ENCODE measurements around the gene SGPP1.
"Not testable (repeated sequence)": the region's sequence is repeated elsewhere in the genome, so short reads cannot be mapped to it uniquely, and the experiment has no call there.

The SGPP1 gene, protein sequence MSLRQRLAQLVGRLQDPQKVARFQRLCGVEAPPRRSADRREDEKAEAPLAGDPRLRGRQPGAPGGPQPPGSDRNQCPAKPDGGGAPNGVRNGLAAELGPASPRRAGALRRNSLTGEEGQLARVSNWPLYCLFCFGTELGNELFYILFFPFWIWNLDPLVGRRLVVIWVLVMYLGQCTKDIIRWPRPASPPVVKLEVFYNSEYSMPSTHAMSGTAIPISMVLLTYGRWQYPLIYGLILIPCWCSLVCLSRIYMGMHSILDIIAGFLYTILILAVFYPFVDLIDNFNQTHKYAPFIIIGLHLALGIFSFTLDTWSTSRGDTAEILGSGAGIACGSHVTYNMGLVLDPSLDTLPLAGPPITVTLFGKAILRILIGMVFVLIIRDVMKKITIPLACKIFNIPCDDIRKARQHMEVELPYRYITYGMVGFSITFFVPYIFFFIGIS

DNA sequence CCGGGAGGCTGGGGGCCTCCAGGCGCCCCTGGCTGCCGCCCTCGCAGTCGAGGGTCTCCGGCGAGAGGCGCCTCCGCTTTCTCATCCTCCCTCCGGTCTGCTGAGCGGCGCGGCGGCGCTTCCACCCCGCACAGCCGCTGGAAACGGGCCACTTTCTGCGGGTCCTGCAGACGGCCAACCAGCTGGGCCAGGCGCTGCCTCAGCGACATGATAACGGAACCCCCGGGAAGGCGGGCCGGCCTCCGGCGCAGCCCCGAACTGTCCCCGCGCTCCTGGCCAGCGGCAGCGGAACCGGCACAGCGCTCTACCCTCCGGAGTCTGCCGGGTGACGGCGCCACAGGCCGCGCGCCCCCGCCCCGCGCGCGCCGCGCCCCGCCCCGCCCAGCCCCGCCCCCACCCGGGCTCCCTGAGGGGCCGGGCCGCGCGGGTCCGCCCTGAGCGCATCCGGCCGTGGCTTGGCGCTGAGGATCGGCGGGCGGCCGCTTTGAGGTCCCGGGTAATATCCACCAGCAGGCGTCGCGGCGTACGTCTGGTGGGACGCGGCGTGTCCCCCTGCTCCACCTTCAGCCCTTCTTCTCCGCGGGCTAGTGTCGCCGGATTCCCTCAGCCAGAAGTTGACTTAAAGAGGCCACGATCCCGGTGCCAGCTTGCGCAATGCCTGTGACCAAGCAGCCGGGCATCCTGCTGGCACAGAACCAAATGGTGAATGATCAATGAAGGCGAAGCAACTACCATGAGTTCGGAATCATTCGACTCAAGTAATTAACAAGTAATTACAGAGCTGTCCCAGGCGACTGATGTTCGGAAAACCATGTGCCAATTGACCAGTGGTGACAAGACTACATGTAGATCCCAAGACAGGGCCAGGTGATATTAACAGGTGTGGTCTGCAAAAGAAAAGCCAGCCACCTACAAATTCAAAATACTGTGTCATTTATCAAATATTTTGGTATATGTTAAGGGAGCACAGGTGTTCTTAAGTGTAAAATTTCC lies at the start of gene SGPP1:
SGPP1 (minus strand) TSS at position 330 of the 993 bp plus-strand sequence; CDS start at position 209, 121 bp downstream.
- DNase-seq, result peak; percentile 61

DNA sequence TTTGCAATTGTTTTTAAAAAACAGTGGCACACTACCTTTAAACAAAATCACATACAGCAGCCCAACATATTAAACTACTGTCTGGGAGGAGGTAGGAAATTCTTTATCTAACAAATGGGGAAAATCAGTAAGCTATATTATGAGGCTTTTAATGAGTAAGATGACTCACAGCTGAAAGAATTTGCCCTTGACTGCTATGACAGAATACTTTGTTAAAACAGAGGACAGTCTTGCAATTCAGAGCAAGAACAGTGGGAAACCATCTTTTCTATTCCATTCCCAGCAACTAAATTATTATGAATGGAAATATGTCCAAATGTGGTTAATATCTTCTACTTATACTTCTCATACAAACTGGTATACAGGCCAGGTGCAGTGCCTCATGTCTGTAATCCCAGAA lies 49.2 kb upstream of the SGPP1 start:
- DNase-seq, result no peak

DNA sequence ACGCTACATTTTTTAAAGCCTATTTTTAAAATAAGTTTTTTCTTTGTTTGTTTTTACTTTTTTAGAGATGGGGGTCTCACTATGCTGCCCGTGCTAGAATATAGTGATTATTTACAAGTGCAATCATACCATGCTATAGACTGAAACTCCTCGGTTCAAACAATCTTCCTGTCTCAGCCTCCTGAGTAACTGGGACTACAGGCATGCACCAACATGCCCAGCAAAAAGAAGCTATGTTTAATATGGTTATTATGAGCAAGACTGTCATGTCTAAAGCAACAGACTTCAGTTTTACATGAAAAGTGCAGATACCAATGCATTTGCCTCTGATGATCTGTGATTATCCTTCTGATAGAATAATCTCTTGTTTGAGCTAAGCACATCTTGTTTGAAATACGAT lies 45.6 kb upstream of the SGPP1 start:
- no peak for DNase-seq

DNA sequence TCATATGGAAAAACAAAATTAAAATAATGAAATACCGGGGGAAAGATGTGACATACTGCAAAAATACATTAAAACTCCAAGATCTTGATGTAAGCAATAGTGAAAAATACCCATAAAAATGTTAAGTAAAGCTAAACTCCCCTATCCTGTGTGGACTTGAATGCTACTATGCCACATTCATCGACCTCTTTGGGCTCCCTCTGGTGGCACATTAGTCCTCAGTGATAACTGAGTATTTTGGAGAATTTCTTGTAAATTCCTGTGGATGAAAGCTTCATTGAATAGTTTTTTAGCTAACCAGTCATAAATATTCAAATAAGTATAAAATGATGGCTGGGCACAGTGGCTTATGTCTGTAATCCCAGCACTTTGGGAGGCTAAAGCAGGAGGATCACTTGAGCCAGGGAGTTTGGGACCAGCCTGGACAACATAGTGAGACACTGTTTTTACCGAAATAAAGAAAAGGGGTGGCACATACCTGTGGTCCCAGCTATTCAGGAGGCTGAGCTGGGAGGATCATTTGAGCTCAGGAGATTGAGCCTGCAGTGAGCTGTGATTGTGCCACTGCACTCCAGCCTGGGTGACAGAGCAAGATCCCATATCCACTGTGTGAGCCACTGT lies 42.4 kb upstream of the SGPP1 start:
- DNase-seq, result peak; percentile 33

DNA sequence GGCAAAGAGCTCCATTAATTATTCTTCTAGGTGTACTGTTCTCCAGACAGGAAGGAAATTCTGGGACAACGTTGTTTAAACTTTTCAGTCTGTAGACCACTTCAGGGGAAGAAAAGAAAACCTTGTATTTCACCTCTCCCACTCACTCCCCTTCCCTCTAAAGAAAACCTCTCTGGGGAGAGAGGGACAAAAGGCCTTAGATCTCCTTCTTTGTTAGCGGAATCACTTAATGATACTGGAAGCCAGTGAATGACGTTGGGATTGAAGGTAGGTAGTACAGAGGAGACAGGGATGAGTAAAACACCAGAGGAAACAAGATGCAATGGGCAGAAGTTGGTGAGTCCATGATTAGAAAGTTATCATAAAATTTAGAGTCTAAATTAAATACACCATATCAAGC lies 38.7 kb upstream of the SGPP1 start:
- no peak for DNase-seq

DNA sequence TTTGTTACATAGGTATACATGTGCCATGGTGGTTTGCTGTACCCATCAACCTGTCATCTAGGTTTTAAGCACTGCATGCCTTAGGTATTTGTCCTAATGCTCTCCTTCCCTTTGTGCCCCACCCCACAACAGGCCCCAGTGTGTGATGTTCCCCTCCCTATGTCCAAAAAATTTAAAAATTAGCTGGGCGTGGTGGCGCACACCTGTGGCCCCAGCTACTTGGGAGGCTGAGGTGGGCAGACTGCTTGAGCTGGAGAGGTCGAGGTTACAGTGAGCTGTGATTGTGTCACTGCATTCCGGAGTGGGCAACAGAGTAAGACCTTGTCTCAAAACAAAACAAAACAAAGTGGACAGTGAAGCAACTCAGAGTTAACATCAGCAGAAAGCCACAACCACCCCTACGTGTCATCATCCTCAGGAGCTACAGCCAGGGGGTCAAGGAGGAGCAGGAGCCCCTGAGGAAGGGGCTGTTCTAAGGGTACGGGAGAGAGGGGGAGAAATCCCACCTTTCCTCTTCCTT lies 36.8 kb upstream of the SGPP1 start:
- no peak for DNase-seq

DNA sequence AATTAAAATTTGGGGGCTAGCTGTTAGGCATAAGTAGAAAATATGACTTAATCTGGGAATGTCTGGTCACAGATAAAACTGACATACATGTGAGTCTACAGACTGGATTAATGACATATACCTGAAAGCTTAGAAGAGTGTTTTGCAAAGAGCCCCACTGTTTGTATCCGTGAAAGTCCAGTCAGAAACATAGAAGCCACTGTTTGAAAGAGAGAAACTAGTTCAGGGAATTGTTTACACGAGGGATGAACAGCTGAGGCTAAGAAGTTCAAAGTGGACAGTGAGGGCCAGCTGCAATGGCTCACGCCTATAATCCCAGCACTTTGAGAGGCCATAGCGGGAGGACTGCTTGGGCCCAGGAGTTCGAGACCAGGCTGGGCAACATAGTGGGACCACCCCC lies 36.2 kb upstream of the SGPP1 start:
- no peak for DNase-seq

DNA sequence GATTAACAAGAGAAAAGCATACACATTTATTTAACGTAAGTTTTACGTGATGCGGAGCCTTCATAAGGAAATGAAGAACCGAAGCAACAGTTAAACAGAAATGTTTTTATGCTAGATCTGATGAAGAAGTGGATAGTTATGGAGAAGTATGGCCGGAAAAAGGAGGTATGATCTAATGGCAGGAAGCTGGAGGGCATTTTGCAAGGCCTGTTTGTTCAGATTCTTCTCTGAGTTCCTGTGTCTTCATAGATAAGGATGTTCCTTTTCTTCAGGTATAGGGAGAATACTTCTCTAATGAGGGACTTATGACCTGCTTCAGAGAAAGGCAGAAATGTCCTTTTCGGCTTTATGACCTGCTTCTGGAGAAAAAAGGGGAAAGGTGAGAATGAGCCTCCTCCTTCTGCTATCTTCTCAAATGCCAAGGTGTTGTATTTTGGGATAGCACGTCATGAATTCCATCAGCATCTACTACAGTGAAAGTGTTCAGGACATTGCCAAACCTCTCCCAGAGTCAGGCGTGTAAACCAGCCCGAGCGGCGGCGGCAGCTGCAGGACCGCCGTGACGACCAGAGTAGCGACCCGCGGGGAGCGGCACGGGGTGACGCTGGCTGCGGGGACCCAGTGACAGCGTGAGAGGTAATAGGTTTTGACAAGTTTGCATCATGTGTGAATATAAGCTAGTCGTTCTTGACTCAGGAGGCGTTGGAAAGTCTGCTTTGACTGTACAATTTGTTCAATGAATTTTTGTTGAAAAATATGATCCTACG lies 33.7 kb upstream of the SGPP1 start:
- no peak for DNase-seq

DNA sequence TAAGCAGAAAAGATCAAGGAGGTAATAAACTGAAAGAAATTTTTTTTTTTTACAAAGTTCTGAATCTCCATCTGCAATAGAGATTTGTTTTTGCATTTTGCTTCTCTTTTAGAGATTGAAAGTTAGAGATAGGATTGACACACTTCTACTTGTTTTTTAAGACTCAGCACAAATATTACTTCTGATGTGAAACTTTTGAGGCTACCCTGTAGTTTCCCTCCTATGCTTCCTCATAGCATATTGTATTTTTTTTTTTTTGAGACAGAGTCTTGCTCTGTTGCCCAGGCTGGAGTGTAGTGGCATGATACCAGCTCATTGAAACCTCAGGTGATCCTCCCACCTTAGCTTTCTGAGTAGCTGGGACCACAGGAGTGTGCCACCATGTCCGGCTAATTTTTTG lies 32.1 kb upstream of the SGPP1 start:
- no peak for DNase-seq

DNA sequence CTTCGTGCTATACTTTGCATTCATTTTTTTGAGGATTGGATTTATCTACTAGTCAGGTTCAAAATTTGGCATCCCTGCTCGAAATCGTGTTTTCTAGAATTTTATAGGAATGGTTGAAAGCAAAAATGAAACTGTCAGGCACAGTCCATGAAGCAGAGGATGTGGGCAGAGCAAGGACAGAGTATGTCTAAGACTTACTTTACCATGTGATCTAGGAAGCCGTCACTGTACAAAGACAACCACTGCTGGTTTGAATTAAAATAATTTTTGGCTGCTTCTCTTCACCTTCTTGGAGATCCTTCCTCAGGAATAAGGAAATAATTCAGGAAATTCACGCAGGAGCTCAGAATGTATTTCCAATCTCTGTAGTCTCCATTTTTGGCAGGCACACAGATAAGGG lies 31.6 kb upstream of the SGPP1 start:
- DNase-seq, result no peak

DNA sequence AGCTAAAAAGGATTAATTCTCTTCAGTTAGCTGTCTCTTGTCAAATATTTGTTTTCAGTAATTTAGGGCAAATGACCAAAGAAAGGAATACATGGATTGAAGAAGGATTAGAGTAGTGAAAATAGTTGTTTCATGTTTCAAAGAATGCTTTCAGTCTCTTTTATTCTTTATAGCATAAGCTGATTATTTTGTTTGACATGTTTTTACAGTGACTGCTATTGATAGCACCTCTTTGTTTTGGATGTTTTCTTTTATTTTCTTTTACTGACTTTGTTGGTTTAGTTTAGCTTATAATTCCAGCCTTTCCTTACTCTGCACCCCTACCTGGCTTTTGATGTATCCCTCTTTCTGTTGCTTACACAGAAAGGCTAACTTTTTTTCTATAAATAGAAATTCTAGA lies 29.3 kb upstream of the SGPP1 start:
- no peak for DNase-seq

DNA sequence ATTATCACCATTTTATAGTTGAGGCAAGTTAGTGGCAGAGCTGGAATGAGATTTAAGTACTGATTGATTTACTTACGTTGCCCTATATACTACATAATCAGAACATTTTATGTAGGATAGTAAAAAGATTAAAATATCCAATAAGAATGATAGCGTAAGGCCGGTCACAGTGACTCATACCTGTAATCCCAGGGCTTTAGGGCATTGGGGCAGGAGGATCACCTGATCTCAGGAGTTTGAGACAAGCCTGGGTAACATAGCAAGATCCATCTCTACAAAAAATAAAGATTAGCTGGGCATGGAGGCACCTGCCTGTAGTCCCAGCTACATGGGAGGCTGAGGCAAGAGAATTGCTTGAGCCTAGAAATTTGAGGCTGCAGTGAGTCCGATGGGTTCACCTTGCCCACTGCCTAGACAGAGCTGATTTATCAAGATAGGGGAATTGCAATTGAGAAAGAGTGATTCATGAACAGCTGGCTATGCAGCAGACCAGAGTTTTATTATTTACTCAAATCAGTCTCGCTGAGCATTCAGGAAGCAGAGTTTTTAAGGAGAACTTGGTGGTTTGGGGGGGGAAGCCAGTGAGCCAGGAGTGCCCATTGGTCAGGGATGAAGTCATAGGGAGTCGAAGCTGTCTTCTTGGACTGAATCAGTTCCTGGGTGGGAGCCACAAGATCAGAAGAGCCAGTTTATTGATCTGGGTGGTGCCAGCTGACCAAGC lies 24.7 kb upstream of the SGPP1 start:
- DNase-seq, result no peak

DNA sequence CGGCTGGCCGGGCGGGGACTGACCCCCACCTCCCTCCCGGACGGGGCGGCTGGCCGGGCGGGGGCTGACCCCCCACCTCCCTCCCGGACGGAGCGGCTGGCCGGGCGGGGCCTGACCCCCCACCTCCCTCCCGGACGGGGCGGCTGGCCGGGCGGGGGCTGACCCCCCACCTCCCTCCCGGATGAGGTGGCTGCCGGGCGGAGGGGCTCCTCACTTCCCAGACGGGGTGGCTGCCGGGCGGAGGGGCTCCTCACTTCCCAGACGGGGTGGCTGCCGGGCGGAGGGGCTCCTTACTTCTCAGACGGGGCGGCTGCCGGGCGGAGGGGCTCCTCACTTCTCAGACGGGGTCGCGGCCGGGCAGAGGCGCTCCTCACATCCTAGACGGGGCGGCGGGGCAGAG lies 23.2 kb upstream of the SGPP1 start:
- DNase-seq, result not testable (repeated sequence)

DNA sequence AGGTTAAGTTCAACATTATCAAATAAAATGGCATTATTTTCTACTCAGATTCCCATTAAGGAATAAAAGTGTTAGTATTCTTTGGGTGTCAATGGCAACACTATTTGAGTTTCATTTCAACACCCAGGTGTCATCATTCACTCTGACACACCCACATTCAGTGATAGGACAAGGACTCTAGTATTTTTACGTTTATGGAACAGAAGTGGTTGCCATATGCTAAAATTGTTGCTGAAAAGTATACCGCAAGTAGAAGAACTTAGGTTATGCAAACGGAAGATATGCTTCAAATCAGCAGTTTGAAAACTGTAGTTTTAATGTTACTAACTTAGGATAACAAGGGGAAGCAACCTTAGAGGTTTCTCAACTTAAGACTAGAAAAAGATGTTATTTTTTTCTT lies 20.0 kb upstream of the SGPP1 start:
- DNase-seq, result no peak

DNA sequence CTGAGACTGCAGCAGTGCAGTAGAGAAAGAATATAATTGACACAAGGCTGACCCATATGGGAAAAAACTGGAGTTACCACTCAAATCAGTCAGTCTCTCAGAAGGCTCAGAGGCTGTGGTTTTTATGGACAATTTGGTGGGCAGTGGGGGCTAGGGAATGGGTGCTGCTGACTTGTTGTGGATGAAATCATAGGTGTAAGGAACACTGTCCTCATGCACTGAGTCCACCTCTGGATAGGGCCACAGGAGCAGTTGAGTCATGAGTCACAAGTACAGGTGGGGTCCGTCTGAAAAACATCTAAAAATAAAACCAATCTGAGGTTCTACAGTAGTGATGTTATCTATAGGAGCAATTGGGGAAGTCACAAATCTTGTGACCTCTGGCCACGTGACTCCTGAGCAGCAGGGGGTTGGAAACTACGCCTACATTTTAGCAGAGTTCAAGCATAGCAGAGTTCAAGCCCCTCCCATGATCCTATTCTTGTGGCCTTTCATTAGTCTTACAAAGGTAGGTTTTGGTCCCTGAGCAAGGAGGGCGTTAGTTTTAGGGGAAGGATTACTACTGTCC lies 18.1 kb upstream of the SGPP1 start:
- no peak for DNase-seq

DNA sequence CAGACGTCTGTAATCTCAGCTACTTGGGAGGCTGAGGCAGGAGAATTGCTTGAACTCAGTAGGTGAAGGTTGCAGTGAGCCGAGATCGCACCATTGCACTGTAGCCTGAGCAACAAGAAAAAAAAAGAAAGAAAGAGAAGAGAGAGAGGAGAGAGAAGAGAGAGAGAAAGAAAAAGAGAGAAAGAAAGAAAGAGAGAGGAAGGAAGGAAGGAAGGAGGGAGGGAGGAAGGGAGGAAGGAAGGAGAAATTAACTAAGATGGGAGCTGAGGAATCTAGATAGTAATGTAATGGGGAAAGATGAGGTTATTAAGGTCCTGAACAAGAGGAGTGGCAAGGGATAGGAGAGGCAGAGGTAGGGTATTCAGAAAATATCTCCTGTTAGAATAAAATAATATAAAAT lies 17.4 kb upstream of the SGPP1 start:
- DNase-seq, result no peak

DNA sequence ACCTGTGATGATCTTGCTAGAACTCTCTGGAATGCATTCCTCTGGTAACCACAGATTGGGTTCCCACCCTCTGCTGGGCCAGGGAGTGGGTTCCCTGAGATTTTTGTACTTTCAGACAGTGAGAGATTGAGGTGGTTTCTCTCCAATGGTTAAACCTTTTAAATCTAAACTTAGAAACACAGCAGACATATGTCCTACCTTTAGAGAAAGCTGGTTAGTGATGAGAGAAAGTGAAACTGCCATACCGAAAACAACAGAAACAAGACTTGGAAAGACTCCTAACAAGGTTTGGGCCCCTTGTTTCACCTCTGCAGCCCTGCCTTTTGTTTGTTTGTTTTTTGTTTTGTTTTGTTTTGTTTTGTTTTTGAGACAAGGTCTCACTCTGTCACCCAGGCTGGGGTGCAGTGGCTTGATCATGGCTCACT lies 9.7 kb upstream of the SGPP1 start:
- no peak for DNase-seq

DNA sequence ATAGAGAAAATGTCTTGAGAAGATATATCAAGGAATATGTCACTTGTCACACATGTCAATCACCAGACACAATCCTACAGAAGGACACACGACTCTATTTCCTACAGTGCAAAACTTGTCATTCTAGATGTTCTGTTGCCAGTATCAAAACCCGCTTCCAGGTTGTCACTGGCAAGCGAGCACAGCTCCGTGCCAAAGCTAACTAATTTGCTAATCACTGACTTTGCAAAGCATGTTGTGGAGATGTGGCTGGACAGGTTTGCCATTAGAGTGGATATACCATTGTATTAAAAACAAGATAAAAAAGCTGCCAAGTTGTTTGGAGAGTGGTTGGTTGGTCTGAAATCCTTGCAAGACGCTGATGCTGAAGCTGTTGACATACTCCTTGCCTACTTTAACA lies 7.9 kb upstream of the SGPP1 start:
- no peak for DNase-seq

DNA sequence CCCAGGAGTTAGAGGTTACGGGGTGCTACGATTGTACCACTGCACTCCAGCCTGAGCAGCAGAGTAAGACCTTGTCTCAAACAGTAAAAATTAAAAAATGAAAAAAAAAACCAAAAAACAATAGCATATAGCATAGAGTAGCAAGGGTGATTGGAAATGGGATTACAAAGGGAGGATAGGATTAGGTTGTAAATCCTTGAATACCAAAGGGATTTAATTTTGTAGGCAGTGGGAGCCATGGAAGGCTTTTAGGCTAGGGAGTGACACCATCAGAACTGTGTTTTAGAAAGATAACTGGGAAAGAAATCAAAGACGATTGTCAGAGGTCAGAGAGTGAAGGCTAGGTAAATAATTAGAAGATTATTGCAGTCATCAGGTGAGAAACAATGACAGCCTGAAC lies 2.8 kb upstream of the SGPP1 start:
- DNase-seq, result no peak

DNA sequence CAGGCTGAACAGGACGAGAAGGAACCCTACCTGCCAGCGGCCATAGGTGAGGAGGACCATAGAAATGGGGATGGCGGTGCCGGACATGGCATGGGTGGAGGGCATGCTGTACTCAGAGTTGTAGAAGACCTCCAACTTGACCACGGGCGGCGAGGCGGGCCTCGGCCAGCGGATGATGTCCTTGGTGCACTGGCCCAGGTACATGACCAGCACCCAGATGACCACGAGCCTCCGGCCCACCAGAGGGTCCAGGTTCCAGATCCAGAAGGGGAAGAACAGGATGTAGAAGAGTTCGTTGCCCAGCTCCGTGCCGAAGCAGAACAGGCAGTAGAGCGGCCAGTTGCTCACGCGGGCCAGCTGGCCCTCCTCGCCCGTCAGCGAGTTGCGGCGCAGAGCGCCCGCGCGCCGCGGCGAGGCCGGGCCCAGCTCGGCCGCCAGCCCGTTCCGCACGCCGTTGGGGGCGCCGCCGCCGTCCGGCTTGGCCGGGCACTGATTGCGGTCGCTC lies 582 bp downstream of the SGPP1 start:
- no peak for DNase-seq

DNA sequence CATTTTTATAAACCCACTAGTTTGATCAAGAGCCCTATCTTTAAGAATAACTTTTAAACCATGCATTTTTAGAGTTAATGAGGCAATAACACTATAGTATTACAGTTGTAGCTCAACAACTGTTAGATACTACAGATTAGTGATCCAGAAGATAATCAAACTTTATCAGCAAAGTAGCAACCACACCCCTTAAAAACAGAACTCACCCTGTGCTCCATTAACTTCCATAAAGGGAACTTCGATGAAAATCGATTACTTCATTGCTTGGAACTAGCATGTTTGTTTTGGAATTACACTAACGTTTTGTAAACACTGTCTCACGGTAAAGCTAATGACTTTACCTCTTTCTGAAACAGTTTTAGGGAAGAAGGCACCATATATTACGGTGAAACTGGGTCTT lies 1.4 kb downstream of the SGPP1 start:
- no peak for DNase-seq

All from GDM1 (cell line).